AG04450 (cell line): Measurements from ENCODE around the gene CATSPERZ. TPM values are rescaled to one million over a fixed set of nuclear protein-coding genes. Genes with fewer than 3 reads are reported as not detected.

Experiments used
- CTCF ChIA-PET: fragments of 300-600, 350-600 bp; formaldehyde crosslinking; extraction: SDS; loops from one replicate; lab custom pipeline; 2022; ENCODE audit warnings: antibody characterized with exemption, inconsistent platforms; lab: Charles Lee
- POLR2A ChIA-PET: fragments of 350-600 bp; formaldehyde crosslinking; extraction: SDS; loops from one replicate; lab custom pipeline; 2021; ENCODE audit warnings: antibody characterized with exemption, inconsistent platforms; lab: Yijun Ruan, JAX
- DNase-seq: peaks from one replicate; pipeline ENCODE4 v3.0.0-alpha.2; 2011; ENCODE audit warnings: low read depth, low spot score
- H3K27ac ChIP-seq: one replicate; pipeline ENCODE4 v1.5.1; 2012; ENCODE audit warnings: low read depth, low read length, control low read depth
- H3K27me3 ChIP-seq: one replicate; pipeline ENCODE4 v1.6.0; 2012; ENCODE audit warnings: low read length; ENCODE audit not compliant: control insufficient read depth, insufficient read depth
- H3K4me3 ChIP-seq: 2 replicates; pipeline ENCODE4 v1.5.1; 2011; ENCODE audit warnings: mild to moderate bottlenecking, low read depth, low read length, control low read depth
- H3K9me3 ChIP-seq: 2 replicates; pipeline ENCODE4 v1.5.1; 2012; ENCODE audit warnings: low read length; ENCODE audit not compliant: control insufficient read depth, insufficient read depth
- polyA plus RNA-seq: library from polyadenylated mRNA; depleted of rRNA; stranded (reverse); fragments of >200 nt; gene quantifications from 2 replicates; pipeline ENCODE4 v1.2.3, GENCODE V29; 2011
- TF ChIP-seq, protein P1 (sequence below): IDR thresholded peaks from 2 replicates; pipeline ENCODE4 v1.5.1; 2011; ENCODE audit warnings: low read depth, low read length, control low read depth, inconsistent platforms

The CATSPERZ gene
- polyA plus RNA-seq, 1 experiment = not detected

DNA sequence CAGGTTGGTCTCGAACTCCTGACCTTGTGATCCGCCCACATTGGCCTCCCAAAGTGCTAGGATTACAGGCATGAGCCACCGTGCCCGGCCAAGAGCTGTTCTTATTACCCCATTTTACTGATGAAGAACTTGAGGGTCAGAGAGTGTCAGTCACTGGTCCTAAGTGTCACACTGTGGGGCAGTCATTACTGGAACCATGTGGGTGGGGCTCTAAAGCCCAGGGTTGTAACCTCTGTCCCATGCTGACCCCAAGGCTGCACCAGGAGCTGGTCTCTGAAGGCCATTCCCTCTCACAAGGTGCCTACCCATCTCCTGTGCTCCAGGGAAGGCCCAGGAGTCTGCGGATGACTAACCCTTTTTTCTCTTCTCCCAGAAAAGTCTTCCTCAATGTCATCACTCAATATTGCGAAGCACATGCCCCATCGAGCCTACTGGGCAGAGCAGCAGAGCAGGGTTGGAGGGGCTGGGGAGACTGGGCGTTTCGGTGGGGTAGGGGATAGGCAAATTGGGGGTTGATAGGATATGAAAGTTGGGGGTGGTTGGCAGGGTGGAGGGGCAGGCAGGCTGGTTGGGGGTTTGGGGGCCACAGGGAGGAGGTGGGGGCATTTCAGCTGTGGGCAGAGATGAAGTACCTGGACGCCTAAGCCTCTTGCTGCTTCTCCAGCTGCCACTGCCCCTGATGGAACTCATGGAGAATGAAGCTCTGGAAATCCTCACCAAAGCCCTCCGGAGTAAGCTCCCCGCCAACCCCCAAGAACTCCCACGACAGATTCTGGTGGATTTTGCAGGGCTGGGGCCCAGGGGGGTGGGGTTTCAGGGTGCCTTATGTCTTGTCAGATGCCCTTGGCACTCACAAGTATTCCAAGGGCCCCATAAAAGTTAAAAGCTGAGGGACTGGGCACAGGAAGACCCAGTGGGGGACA, 3.2 kb downstream of the CATSPERZ start:
- Histone ChIP-seq H3K27ac (no peak overlapping the region), H3K27me3 (peaks cover 25% of the 10 kb centered on the region), H3K4me3 (no peak overlapping the region), H3K9me3 (no peaks in the 10 kb centered on the region; the same call in 1 of the 2 replicates)
- POLR2A ChIA-PET = interaction anchor here (0.8 to 2.2 kb wide), 3 partner anchors 18 to 62 kb away, joined by 3 to 12 read pairs (median 5); partner anchors contain the start of genes BAD and FKBP2
- no peak for DNase-seq
- TF ChIP-seq, protein P1, sequence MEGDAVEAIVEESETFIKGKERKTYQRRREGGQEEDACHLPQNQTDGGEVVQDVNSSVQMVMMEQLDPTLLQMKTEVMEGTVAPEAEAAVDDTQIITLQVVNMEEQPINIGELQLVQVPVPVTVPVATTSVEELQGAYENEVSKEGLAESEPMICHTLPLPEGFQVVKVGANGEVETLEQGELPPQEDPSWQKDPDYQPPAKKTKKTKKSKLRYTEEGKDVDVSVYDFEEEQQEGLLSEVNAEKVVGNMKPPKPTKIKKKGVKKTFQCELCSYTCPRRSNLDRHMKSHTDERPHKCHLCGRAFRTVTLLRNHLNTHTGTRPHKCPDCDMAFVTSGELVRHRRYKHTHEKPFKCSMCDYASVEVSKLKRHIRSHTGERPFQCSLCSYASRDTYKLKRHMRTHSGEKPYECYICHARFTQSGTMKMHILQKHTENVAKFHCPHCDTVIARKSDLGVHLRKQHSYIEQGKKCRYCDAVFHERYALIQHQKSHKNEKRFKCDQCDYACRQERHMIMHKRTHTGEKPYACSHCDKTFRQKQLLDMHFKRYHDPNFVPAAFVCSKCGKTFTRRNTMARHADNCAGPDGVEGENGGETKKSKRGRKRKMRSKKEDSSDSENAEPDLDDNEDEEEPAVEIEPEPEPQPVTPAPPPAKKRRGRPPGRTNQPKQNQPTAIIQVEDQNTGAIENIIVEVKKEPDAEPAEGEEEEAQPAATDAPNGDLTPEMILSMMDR = no peak
- CTCF ChIA-PET = interaction anchor here (0.6 to 5.1 kb wide), 25 partner anchors 8 to 302 kb away, joined by 3 to 125 read pairs (median 4); partner anchors contain the start of genes BAD, FERMT3, GPR137 and KCNK4

DNA sequence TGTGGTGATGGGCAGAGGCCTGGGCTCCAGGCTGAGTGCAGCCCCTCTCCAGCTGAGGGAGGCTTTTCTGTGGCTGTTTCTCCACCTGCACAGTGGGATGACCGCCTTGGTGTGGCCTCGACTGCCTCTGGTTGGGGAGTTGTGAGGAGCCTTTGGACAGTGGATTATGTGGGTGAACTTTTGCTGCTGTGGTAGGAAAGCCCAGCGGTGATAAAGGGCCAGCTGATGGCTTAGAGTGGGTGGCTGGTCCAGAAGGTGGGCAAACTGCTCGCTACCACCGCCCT, 3.8 kb downstream of the CATSPERZ start:
- peak overlapping the region; percentile 84 for H3K27ac ChIP-seq
- POLR2A ChIA-PET = interaction anchor here (0.8 to 2.2 kb wide), 5 partner anchors 19 to 78 kb away, joined by 3 to 12 read pairs (median 4); partner anchors contain the start of genes BAD, FKBP2, NUDT22 and TRPT1

DNA sequence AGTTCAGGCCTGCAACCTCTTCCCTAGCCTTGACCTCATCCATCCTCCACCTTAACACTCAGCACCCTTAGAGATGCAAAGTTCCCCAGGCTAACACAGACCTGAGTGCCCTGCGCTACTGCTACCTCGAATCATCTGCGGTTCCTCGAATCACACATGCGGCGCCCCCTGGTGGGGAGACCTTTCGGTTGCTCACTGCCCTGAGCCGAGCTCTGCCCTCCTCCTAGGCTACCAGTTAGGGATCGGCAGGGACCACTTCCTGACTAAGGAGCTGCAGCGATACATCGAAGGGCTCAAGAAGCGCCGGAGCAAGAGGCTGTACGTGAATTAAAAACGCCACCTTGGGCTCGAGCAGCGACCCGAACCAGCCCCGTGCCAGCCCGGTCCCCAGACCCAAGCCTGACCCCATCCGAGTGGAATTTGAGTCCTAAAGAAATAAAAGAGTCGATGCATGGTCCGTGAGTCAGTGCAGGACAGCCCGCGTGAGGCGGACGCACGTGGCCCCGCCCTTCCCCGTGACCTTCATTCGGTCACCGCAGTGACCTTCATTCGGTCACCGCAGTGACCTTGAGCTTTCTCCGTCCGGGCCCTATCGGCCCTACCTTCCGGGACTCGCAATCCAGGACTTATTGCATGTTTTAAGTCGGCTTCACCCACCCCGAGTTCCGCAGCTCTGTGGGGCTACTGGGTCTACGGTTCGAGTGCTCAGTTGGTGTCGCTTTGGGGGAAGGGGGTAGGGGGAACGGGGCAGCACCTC, 4.3 kb downstream of the CATSPERZ start:
- ChIA-PET CTCF (interaction anchor here (0.5 to 5.1 kb wide), 37 partner anchors 9 to 303 kb away, joined by 3 to 125 read pairs (median 5); partner anchors contain the start of genes BAD, FERMT3, FKBP2 and GPR137), POLR2A (interaction anchor here (0.8 to 2.2 kb wide), 7 partner anchors 13 to 78 kb away, joined by 3 to 12 read pairs (median 4); partner anchors contain the start of genes BAD, FKBP2, NUDT22 and PRDX5)
- Histone ChIP-seq H3K27me3 (peaks cover 14% of the 10 kb centered on the region), H3K4me3 (peak overlapping the region; percentile 72), H3K9me3 (no peaks in the 10 kb centered on the region; the same call in 1 of the 2 replicates), H3K27ac (peak overlapping the region; percentile 84)
- TF ChIP-seq, protein P1 = peak; percentile 84
- DNase-seq = peak; percentile 78

More for the DNA sequence above, 3.8 kb downstream of the CATSPERZ start:
- CTCF ChIA-PET = interaction anchor here (0.6 to 5.1 kb wide), 25 partner anchors 9 to 302 kb away, joined by 3 to 125 read pairs (median 4); partner anchors contain the start of genes BAD, FERMT3, GPR137 and KCNK4
- Histone ChIP-seq H3K9me3 (no peaks in the 10 kb centered on the region; the same call in 1 of the 2 replicates), H3K4me3 (peak overlapping the region; percentile 72), H3K27me3 (peaks cover 19% of the 10 kb centered on the region)
- TF ChIP-seq, protein P1 = no peak
- no peak for DNase-seq

DNA sequence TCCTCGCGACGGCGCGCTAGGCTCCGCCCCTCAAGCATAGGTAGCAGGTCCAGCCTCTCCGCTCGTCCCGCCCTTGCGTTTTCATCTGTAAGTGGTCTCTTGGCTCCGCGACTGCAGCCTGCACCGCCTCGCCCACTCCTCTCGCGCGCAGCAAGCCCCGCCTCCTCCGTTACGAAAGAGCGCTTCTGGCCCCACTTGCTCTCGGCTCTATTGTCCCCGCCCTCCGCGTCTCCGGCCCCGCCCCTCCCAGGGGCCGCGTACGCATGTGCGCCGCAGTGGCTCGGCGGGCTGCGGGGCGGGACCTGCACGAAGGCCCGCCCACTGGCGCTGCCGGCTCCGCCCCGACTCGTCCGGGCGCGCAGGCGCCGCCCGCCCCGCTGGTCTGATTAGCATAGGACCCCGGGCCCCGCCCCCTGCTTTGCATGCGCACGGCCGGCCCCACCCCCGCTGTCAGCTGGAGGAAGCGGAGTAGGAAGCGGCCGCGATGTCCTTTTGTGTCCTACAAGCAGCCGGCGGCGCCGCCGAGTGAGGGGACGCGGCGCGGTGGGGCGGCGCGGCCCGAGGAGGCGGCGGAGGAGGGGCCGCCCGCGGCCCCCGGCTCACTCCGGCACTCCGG, 5.0 kb downstream of the CATSPERZ start, which contains the start of gene ESRRA:
TSS of gene ESRRA (plus strand) at position 450 of the 616 bp plus-strand sequence. CDS start 1,656 bp downstream, outside the sequence.
- peak within 1 kb of the TSS; percentile 84 for H3K27ac ChIP-seq
- peaks cover 7% of the 10 kb centered on the region for H3K27me3 ChIP-seq
- no peaks in the 10 kb centered on the region; the same call in 1 of the 2 replicates for H3K9me3 ChIP-seq
- ChIA-PET POLR2A (interaction anchor here (0.6 to 1.3 kb wide), 5 partner anchors 12 to 120 kb away, joined by 3 to 5 read pairs (median 4); partner anchors contain the start of genes PRDX5, STIP1 and TRMT112), CTCF (interaction anchor here (0.6 to 5.1 kb wide), 26 partner anchors 10 to 304 kb away, joined by 3 to 125 read pairs (median 5); partner anchors contain the start of genes BAD, FERMT3, FKBP2 and GPR137)
- DNase-seq = peak; percentile 90
- TF ChIP-seq, protein P1 = no peak
- peak within 1 kb of the TSS; percentile 76 for H3K4me3 ChIP-seq
